Activated T-helper 1 cell treated with anti-CD3 and anti-CD28 coated beads, Interleukin-12 subunit alpha, Interleukin-12 subunit beta, Interleukin-2, Interleukin-4 antibody, amounts not matched to agents 30 ng/mL and 10 ng/mL and 1 ng/mL, durations not matched to agents 14 hours and 24 hours and 36 hours (primary cell): ENCODE measurements around the gene ZNF576. TPM values are rescaled to one million over a fixed set of nuclear protein-coding genes. Genes with fewer than 3 reads are reported as not detected.
A peak's percentile ranks its signal among the peaks of the same experiment; 100 is the strongest.
"Not testable (repeated sequence)": the region's sequence is repeated elsewhere in the genome, so short reads cannot be mapped to it uniquely, and the experiment has no call there.

Experiments used
- DNase-seq: peaks from one replicate; pipeline ENCODE4 v3.0.0; 2021; ENCODE audit warnings: low spot score
- H3K27ac Mint-ChIP-seq: one replicate; pipeline ENCODE4 v1.8.0; 2021; ENCODE audit warnings: mild to moderate bottlenecking, mixed read lengths
- H3K27me3 Mint-ChIP-seq: one replicate; pipeline ENCODE4 v1.8.0; 2022; ENCODE audit warnings: mild to moderate bottlenecking, moderate library complexity, mixed read lengths; ENCODE audit not compliant: insufficient read depth
- H3K36me3 Mint-ChIP-seq: one replicate; pipeline ENCODE4 v1.8.0; 2021; ENCODE audit warnings: low read depth, mixed read lengths
- H3K4me1 Mint-ChIP-seq: one replicate; pipeline ENCODE4 v1.8.0; 2021; ENCODE audit warnings: low read depth, mixed read lengths
- H3K4me3 Mint-ChIP-seq: one replicate; pipeline ENCODE4 v1.8.0; 2021; ENCODE audit warnings: mild to moderate bottlenecking, moderate library complexity, mixed read lengths
- H3K9me3 Mint-ChIP-seq: one replicate; pipeline ENCODE4 v1.8.0; 2021; ENCODE audit warnings: mixed read lengths
- intact Hi-C: fragments of 100-400 bp; cut with micrococcal nuclease; formaldehyde crosslinking; loops from one replicate; pipeline ENCODE4 v1.15.1; 2024
- total RNA-seq: library from RNA; stranded (reverse); gene quantifications from 2 replicates; pipeline ENCODE4 v1.2.3, GENCODE V29; 2022

The ZNF576 gene
- total RNA-seq, 1 donor from 2014 or later, result 17.3 TPM

- H3K36me3 Mint-ChIP-seq, result no peaks in the 10 kb centered on the region
- H3K4me3 Mint-ChIP-seq, result no peak overlapping the region
- H3K27ac Mint-ChIP-seq, result no peak overlapping the region
- H3K9me3 Mint-ChIP-seq, result no peaks in the 10 kb centered on the region
- DNase-seq, result no peak
- H3K4me1 Mint-ChIP-seq, result peaks cover 14% of the 10 kb centered on the region
- intact Hi-C loops, result no loop called here
- peaks cover 19% of the 10 kb centered on the region for H3K27me3 Mint-ChIP-seq
These were observed 32.4 kb downstream of the ZNF576 start for GRCh38 chr19:43628646-43629326.

- Mint-ChIP-seq H3K4me1 (no peaks in the 10 kb centered on the region), H3K36me3 (no peaks in the 10 kb centered on the region), H3K4me3 (no peak overlapping the region), H3K27me3 (peaks cover 27% of the 10 kb centered on the region), H3K27ac (no peak overlapping the region), H3K9me3 (no peaks in the 10 kb centered on the region)
- DNase-seq, result no peak
- intact Hi-C loops, result no loop called here
These were observed 35.1 kb downstream of the ZNF576 start for GRCh38 chr19:43631491-43631890.

GRCh38 chr19:43633520-43633919, 37.1 kb downstream of the ZNF576 start:
- Mint-ChIP-seq H3K4me1 (no peaks in the 10 kb centered on the region), H3K4me3 (no peak overlapping the region), H3K27ac (no peak overlapping the region), H3K36me3 (no peaks in the 10 kb centered on the region), H3K27me3 (peaks cover 40% of the 10 kb centered on the region), H3K9me3 (no peaks in the 10 kb centered on the region)
- no peak for DNase-seq
- intact Hi-C loops, result no loop called here

GRCh38 chr19:43634068-43634467, 37.7 kb downstream of the ZNF576 start:
- intact Hi-C loops, result no loop called here
- peaks cover 43% of the 10 kb centered on the region for H3K27me3 Mint-ChIP-seq
- H3K27ac Mint-ChIP-seq, result no peak overlapping the region
- H3K36me3 Mint-ChIP-seq, result no peaks in the 10 kb centered on the region
- DNase-seq, result no peak
- H3K4me1 Mint-ChIP-seq, result no peaks in the 10 kb centered on the region
- no peak overlapping the region for H3K4me3 Mint-ChIP-seq
- H3K9me3 Mint-ChIP-seq, result no peaks in the 10 kb centered on the region

GRCh38 chr19:43634506-43634871, 38.1 kb downstream of the ZNF576 start:
- intact Hi-C loops, result no loop called here
- Mint-ChIP-seq H3K27ac (no peak overlapping the region), H3K27me3 (peaks cover 43% of the 10 kb centered on the region), H3K4me1 (no peaks in the 10 kb centered on the region), H3K9me3 (no peaks in the 10 kb centered on the region), H3K36me3 (no peaks in the 10 kb centered on the region), H3K4me3 (no peak overlapping the region)
- DNase-seq, result no peak

GRCh38 chr19:43634872-43635560, 38.6 kb downstream of the ZNF576 start:
- H3K4me1 Mint-ChIP-seq, result no peaks in the 10 kb centered on the region
- H3K36me3 Mint-ChIP-seq, result no peaks in the 10 kb centered on the region
- intact Hi-C loops, result no loop called here

GRCh38 chr19:43635561-43635940, 39.2 kb downstream of the ZNF576 start:
- intact Hi-C loops, H3K36me3 Mint-ChIP-seq, H3K27ac Mint-ChIP-seq, H3K9me3 Mint-ChIP-seq, H3K4me1 Mint-ChIP-seq, H3K4me3 Mint-ChIP-seq, DNase-seq: not testable (repeated sequence)
- H3K27me3 Mint-ChIP-seq, result peaks cover 51% of the 10 kb centered on the region

More at GRCh38 chr19:43634872-43635560, 38.6 kb downstream of the ZNF576 start:
- DNase-seq, result no peak
- Mint-ChIP-seq H3K27ac (no peak overlapping the region), H3K27me3 (peaks cover 46% of the 10 kb centered on the region), H3K9me3 (no peaks in the 10 kb centered on the region), H3K4me3 (no peak overlapping the region)

GRCh38 chr19:43636121-43636683, 39.8 kb downstream of the ZNF576 start:
- Mint-ChIP-seq H3K4me3 (no peak overlapping the region), H3K27me3 (peaks cover 53% of the 10 kb centered on the region), H3K36me3 (no peaks in the 10 kb centered on the region), H3K9me3 (no peaks in the 10 kb centered on the region), H3K27ac (no peak overlapping the region), H3K4me1 (no peaks in the 10 kb centered on the region)
- intact Hi-C loops, result no loop called here
- no peak for DNase-seq

- H3K36me3 Mint-ChIP-seq, result no peaks in the 10 kb centered on the region
- H3K27ac Mint-ChIP-seq, result no peak overlapping the region
- peaks cover 48% of the 10 kb centered on the region for H3K27me3 Mint-ChIP-seq
- H3K4me3 Mint-ChIP-seq, result peak overlapping the region; percentile 77
- intact Hi-C loops, result no loop called here
- no peaks in the 10 kb centered on the region for H3K4me1 Mint-ChIP-seq
- no peak for DNase-seq
- H3K9me3 Mint-ChIP-seq, result no peaks in the 10 kb centered on the region
These were observed 42.0 kb downstream of the ZNF576 start for GRCh38 chr19:43638214-43638994.

GRCh38 chr19:43638995-43639518, 42.7 kb downstream of the ZNF576 start:
- peak overlapping the region; percentile 77 for H3K4me3 Mint-ChIP-seq
- DNase-seq, result no peak
- intact Hi-C loops, result loop anchor here (1.0 kb wide), 2 partner anchors 29 to 176 kb away; no protein-coding TSS in a partner anchor

GRCh38 chr19:43639519-43640423, 43.4 kb downstream of the ZNF576 start, which contains the start of gene CADM4:
Gene CADM4, minus strand, starts transcription at chr19:43639850. Its CDS starts 60 bp downstream, at chr19:43639790.
- H3K4me1 Mint-ChIP-seq, result no peaks in the 10 kb centered on the region
- DNase-seq, result peak; percentile 30

More at GRCh38 chr19:43638995-43639518, 42.7 kb downstream of the ZNF576 start:
- peak overlapping the region; percentile 46 for H3K27ac Mint-ChIP-seq
- H3K4me1 Mint-ChIP-seq, result no peaks in the 10 kb centered on the region
- no peaks in the 10 kb centered on the region for H3K36me3 Mint-ChIP-seq
- peaks cover 43% of the 10 kb centered on the region for H3K27me3 Mint-ChIP-seq
- no peaks in the 10 kb centered on the region for H3K9me3 Mint-ChIP-seq

GRCh38 chr19:43640424-43640757, 44.0 kb downstream of the ZNF576 start:
- peak overlapping the region; percentile 80 for H3K4me3 Mint-ChIP-seq
- H3K27ac Mint-ChIP-seq, result no peak overlapping the region
- H3K36me3 Mint-ChIP-seq, result no peaks in the 10 kb centered on the region
- no peak for DNase-seq
- intact Hi-C loops, result loop anchor here (1.0 to 10.0 kb wide), 2 partner anchors 20 to 196 kb away; no protein-coding TSS in a partner anchor
- no peaks in the 10 kb centered on the region for H3K4me1 Mint-ChIP-seq
- H3K27me3 Mint-ChIP-seq, result peaks cover 38% of the 10 kb centered on the region
- no peaks in the 10 kb centered on the region for H3K9me3 Mint-ChIP-seq

More at GRCh38 chr19:43639519-43640423, 43.4 kb downstream of the ZNF576 start, which contains the start of gene CADM4:
- Mint-ChIP-seq H3K4me3 (peak within 1 kb of the TSS; percentile 80), H3K36me3 (no peaks in the 10 kb centered on the region), H3K9me3 (no peaks in the 10 kb centered on the region), H3K27ac (peak within 1 kb of the TSS; percentile 46), H3K27me3 (peaks cover 41% of the 10 kb centered on the region)
- intact Hi-C loops, result loop anchor here (1.0 to 10.0 kb wide), 4 partner anchors 19 to 195 kb away; no protein-coding TSS in a partner anchor
